ENCODE data around the gene SULF2.

Gene SULF2

DNA sequence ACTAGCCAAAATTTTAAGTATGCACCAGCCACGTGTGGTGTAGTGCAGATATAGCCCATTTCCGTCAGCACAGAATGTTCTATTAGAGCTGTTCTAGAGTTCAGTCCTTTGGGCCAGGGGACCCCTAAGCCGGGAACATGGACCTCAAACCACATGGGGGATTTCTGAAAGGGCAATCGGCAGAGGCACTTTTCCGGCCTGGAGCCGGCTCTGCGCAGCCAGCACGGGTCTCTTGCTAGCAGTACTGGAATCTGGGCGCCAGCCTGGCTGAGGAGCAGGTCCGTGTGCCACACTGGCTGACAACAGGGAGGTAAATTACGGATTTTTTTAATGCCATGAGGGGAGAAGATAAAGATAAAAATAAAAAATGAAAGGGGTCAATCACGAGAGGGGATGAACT is 120.5 kb downstream of the SULF2 start:
- no peak for TF ChIP-seq RAD21 (IDR thresholded peaks at IDR 0.05; ENCODE audit: low read depth)
- TF ChIP-seq EGR1 (IDR thresholded peaks at IDR 0.05), result no peak
- TF ChIP-seq FOXM1 (IDR thresholded peaks at IDR 0.05; ENCODE audit: borderline replicate concordance, low read depth), result no peak
- TF ChIP-seq, protein P1, sequence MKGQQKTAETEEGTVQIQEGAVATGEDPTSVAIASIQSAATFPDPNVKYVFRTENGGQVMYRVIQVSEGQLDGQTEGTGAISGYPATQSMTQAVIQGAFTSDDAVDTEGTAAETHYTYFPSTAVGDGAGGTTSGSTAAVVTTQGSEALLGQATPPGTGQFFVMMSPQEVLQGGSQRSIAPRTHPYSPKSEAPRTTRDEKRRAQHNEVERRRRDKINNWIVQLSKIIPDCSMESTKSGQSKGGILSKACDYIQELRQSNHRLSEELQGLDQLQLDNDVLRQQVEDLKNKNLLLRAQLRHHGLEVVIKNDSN (IDR thresholded peaks at IDR 0.05), result no peak
- no peak for TF ChIP-seq NFIC (IDR thresholded peaks at IDR 0.05)
- no peak for TF ChIP-seq EP300 (IDR thresholded peaks at IDR 0.05; ENCODE audit: borderline replicate concordance)
- TF ChIP-seq CEBPB (IDR thresholded peaks at IDR 0.05), result no peak
- no peak for TF ChIP-seq TEAD4 (IDR thresholded peaks at IDR 0.05)
- TF ChIP-seq, protein P2, sequence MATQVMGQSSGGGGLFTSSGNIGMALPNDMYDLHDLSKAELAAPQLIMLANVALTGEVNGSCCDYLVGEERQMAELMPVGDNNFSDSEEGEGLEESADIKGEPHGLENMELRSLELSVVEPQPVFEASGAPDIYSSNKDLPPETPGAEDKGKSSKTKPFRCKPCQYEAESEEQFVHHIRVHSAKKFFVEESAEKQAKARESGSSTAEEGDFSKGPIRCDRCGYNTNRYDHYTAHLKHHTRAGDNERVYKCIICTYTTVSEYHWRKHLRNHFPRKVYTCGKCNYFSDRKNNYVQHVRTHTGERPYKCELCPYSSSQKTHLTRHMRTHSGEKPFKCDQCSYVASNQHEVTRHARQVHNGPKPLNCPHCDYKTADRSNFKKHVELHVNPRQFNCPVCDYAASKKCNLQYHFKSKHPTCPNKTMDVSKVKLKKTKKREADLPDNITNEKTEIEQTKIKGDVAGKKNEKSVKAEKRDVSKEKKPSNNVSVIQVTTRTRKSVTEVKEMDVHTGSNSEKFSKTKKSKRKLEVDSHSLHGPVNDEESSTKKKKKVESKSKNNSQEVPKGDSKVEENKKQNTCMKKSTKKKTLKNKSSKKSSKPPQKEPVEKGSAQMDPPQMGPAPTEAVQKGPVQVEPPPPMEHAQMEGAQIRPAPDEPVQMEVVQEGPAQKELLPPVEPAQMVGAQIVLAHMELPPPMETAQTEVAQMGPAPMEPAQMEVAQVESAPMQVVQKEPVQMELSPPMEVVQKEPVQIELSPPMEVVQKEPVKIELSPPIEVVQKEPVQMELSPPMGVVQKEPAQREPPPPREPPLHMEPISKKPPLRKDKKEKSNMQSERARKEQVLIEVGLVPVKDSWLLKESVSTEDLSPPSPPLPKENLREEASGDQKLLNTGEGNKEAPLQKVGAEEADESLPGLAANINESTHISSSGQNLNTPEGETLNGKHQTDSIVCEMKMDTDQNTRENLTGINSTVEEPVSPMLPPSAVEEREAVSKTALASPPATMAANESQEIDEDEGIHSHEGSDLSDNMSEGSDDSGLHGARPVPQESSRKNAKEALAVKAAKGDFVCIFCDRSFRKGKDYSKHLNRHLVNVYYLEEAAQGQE (IDR thresholded peaks at IDR 0.05; ENCODE audit: low read depth), result no peak
- TF ChIP-seq YY1 (IDR thresholded peaks at IDR 0.05; ENCODE audit: low read depth), result no peak
- TF ChIP-seq ZBTB7A (IDR thresholded peaks at IDR 0.05; ENCODE audit: low read depth), result no peak
- TF ChIP-seq TAF1 (IDR thresholded peaks at IDR 0.05; ENCODE audit: low read depth), result no peak
- TF ChIP-seq CREB1 (IDR thresholded peaks at IDR 0.05; ENCODE audit: low read depth), result no peak
- no peak for TF ChIP-seq TCF12 (IDR thresholded peaks at IDR 0.05; ENCODE audit: low read depth)
- TF ChIP-seq, protein P3, sequence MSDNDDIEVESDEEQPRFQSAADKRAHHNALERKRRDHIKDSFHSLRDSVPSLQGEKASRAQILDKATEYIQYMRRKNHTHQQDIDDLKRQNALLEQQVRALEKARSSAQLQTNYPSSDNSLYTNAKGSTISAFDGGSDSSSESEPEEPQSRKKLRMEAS (IDR thresholded peaks at IDR 0.05), result no peak

DNA sequence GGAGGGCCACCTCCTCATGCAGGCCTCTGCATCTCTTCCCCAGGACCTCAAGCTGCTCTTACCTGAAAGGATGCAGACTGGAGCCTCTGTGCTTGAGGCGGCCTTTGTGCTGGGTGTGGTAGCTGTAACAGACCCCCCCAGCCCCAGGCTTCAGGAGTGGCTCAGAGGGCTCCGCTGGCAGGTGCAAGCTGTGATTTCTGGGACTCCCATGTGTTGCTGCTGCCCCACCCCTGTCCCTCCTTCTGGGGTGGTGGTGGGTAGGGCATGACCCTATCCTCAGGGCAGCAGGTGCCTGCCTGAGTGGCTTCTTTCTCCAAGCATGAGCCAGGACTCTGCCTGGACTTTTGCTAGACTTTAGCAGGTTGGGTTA is 121.2 kb downstream of the SULF2 start:
- TF ChIP-seq TCF12 (IDR thresholded peaks at IDR 0.05; ENCODE audit: low read depth) (no peak), EGR1 (IDR thresholded peaks at IDR 0.05) (no peak), EP300 (IDR thresholded peaks at IDR 0.05; ENCODE audit: borderline replicate concordance) (no peak), RAD21 (IDR thresholded peaks at IDR 0.05; ENCODE audit: low read depth) (no peak), CREB1 (IDR thresholded peaks at IDR 0.05; ENCODE audit: low read depth) (no peak), FOXM1 (IDR thresholded peaks at IDR 0.05; ENCODE audit: borderline replicate concordance, low read depth) (no peak), ZBTB7A (IDR thresholded peaks at IDR 0.05; ENCODE audit: low read depth) (no peak), TAF1 (IDR thresholded peaks at IDR 0.05; ENCODE audit: low read depth) (no peak)
- TF ChIP-seq, protein P1 (IDR thresholded peaks at IDR 0.05), result no peak
- TF ChIP-seq, protein P3 (IDR thresholded peaks at IDR 0.05), result no peak
- TF ChIP-seq, protein P2 (IDR thresholded peaks at IDR 0.05; ENCODE audit: low read depth), result no peak

DNA sequence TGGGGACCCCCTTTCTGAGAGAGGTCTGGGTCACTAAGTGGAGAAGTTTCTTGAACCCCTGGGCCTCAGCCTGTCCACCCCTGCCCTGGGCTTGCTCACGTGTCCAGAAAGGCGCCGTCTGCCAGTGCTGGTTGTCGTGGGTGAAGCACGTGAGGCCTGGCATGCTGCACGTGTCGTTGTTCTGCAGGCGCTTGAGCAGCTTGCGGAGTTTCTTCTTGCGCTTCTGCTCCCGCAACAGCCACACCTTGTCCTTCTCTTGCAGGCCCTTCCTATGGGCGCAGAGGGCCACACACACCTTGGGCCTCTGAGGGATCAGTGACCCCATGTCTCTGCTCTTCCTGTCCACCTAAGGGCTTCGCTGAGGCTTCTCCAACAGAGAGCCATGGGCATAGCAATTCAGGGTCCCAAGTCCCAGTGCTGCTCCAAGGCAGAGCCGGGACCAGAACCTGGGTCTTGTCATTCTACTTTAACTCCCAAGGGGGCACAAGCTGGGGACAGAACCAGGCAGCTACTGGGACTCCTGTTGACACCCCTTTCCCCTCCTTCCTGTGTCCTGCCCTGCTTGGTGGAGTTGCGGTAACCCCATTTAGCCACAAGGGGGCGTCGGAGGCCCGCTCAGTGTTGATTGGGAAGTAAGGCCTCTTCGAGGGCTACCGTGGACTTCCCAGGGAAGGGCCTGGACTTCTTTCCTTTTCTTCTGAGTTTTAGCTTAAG is 121.8 kb downstream of the SULF2 start:
- peak; percentile 77 for TF ChIP-seq RAD21 (IDR thresholded peaks at IDR 0.05; ENCODE audit: low read depth)
- no peak for TF ChIP-seq NFIC (IDR thresholded peaks at IDR 0.05)
- TF ChIP-seq, protein P3 (IDR thresholded peaks at IDR 0.05), result no peak
- TF ChIP-seq ZBTB7A (IDR thresholded peaks at IDR 0.05; ENCODE audit: low read depth), result no peak
- TF ChIP-seq FOXM1 (IDR thresholded peaks at IDR 0.05; ENCODE audit: borderline replicate concordance, low read depth), result no peak
- TF ChIP-seq CEBPB (IDR thresholded peaks at IDR 0.05), result no peak

DNA sequence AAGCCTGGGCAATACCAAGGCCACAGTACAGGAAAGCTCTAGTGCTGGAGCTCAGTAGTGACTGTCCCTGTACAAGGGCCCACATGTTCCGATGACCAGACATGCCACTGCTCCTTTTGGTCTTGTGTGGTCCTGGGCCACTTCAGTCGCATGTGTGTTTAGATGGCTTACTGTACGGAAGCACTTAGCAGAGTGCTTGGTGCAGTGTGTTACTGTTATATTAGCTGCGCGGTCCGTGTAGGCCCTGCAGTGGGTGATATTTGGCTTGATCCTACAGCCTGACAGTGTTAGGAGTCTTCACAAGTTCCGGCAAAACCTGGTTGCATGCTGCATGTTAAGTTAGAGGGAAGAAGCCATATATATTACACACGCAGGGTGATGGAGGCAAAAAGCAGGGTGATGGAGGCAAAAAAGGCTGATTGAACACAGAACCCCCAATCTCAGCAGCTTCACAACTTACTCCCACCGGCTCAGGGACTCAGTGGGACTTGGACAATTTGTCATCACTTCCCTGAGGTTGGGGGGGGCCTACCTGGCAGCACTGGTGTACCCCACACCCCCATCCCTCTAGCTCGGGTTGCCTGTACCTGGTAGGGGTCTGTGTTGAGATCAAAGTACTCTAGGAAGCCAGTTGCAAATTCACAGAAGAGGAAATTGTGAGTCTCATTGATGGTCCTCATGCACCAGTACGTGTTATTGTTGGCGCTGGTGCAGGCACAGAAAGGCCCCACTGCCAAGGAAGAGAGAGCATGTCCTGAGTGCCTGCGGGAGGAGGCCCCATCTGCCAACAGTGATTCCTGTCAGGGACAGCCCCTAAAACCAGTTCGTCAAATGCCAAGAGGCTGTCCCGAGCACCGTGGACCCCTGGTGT is 122.6 kb downstream of the SULF2 start:
- no peak for TF ChIP-seq FOXM1 (IDR thresholded peaks at IDR 0.05; ENCODE audit: borderline replicate concordance, low read depth)
- TF ChIP-seq CREB1 (IDR thresholded peaks at IDR 0.05; ENCODE audit: low read depth), result no peak
- TF ChIP-seq, protein P2 (IDR thresholded peaks at IDR 0.05; ENCODE audit: low read depth), result no peak
- no peak for TF ChIP-seq CEBPB (IDR thresholded peaks at IDR 0.05)
- TF ChIP-seq NFIC (IDR thresholded peaks at IDR 0.05), result no peak
- no peak for TF ChIP-seq TEAD4 (IDR thresholded peaks at IDR 0.05)
- TF ChIP-seq, protein P1 (IDR thresholded peaks at IDR 0.05), result no peak
- TF ChIP-seq, protein P3 (IDR thresholded peaks at IDR 0.05), result no peak
- TF ChIP-seq YY1 (IDR thresholded peaks at IDR 0.05; ENCODE audit: low read depth), result no peak
- TF ChIP-seq EP300 (IDR thresholded peaks at IDR 0.05; ENCODE audit: borderline replicate concordance), result no peak
- TF ChIP-seq EGR1 (IDR thresholded peaks at IDR 0.05), result no peak
- TF ChIP-seq RAD21 (IDR thresholded peaks at IDR 0.05; ENCODE audit: low read depth), result no peak
- TF ChIP-seq TAF1 (IDR thresholded peaks at IDR 0.05; ENCODE audit: low read depth), result no peak
- TF ChIP-seq TCF12 (IDR thresholded peaks at IDR 0.05; ENCODE audit: low read depth), result no peak
- TF ChIP-seq ZBTB7A (IDR thresholded peaks at IDR 0.05; ENCODE audit: low read depth), result no peak
